H1 (cell line): Measurements from ENCODE around the gene OBSCN. TPM values are rescaled to one million over a fixed set of nuclear protein-coding genes. Genes with fewer than 3 reads are reported as not detected.

ENCODE experiments used
- CTCF ChIA-PET: fragments of 300-600 bp; sonication (Branson Sonifier 250); formaldehyde crosslinking; loops from one replicate; lab custom pipeline; 2021; ENCODE audit not compliant: partially characterized antibody; lab: Charles Lee
- POLR2A ChIA-PET: fragments of 300-600 bp; sonication (Branson Sonifier 250); formaldehyde crosslinking; loops from one replicate; lab custom pipeline; 2021; ENCODE audit warnings: inconsistent platforms; ENCODE audit not compliant: partially characterized antibody; lab: Charles Lee
- DNase-seq, 2 experiments: peaks; one replicate each; pipeline versions ENCODE4 v3.0.0 to v3.0.0-alpha.2; 2010 to 2022; ENCODE audit warnings: low spot score in 2 of 2, low read depth in 1 of 2, mixed read lengths in 1 of 2
- FAIRE-seq: peaks from 2 replicates; lab custom pipeline; 2011; peaks lifted over from hg19 to GRCh38; lab: Jason Lieb, UNC
- H2AFZ ChIP-seq: 2 replicates; pipeline ENCODE4 v1.8.1; 2012; ENCODE audit warnings: low read length, inconsistent platforms
- H2AK5ac ChIP-seq: 2 replicates; pipeline ENCODE4 v1.6.1; 2013; ENCODE audit warnings: low read depth, low read length
- H2BK120ac ChIP-seq: replicated peaks from 2 replicates; pipeline ENCODE3; 2013; ENCODE audit warnings: low read depth, low read length, inconsistent platforms
- H2BK12ac ChIP-seq: 2 replicates; pipeline ENCODE4 v1.6.1; 2013; ENCODE audit warnings: low read depth, low read length
- H2BK15ac ChIP-seq: 2 replicates; pipeline ENCODE4 v1.6.1; 2013; ENCODE audit warnings: low read length
- H2BK20ac ChIP-seq: 2 replicates; pipeline ENCODE4 v1.6.1; 2013; ENCODE audit warnings: low read length
- H2BK5ac ChIP-seq: 2 replicates; pipeline ENCODE4 v1.6.1; 2013; ENCODE audit warnings: low read depth, low read length
- H3K14ac ChIP-seq: 2 replicates; pipeline ENCODE4 v1.6.1; 2013; ENCODE audit warnings: inconsistent platforms; ENCODE audit not compliant: insufficient read length
- H3K18ac ChIP-seq: 2 replicates; pipeline ENCODE4 v1.6.1; 2013; ENCODE audit warnings: low read length; ENCODE audit errors: extremely low read depth
- H3K23ac ChIP-seq: 2 replicates; pipeline ENCODE4 v1.6.1; 2013; ENCODE audit warnings: inconsistent platforms; ENCODE audit not compliant: insufficient read length
- H3K23me2 ChIP-seq: 2 replicates; pipeline ENCODE4 v1.6.1; 2013; ENCODE audit warnings: low read depth, low read length
- H3K27ac ChIP-seq: 2 replicates; pipeline ENCODE4 v1.6.1; 2011; ENCODE audit warnings: low read depth, low read length, inconsistent platforms
- H3K27me3 ChIP-seq, 4 experiments: replicated peaks in 1 of 4; 1 replicate in 1 of 4; 2 replicates in 3 of 4; pipeline versions ENCODE4 v1.6.1 to v1.8.1; 2011 to 2013; ENCODE audit warnings: low read length in 3 of 4, mild to moderate bottlenecking in 3 of 4, inconsistent platforms in 2 of 4, mixed read lengths in 2 of 4, moderate library complexity in 1 of 4; ENCODE audit not compliant: control insufficient read depth in 3 of 4, insufficient read depth in 3 of 4; ENCODE audit errors: extremely low read depth in 1 of 4
- H3K36me3 ChIP-seq, 4 experiments: 2 replicates each; pipeline versions ENCODE4 v1.6.1 to v1.8.1; 2011 to 2013; ENCODE audit warnings: mild to moderate bottlenecking in 4 of 4, low read length in 3 of 4, moderate library complexity in 2 of 4, control low read depth in 1 of 4, inconsistent platforms in 1 of 4; ENCODE audit not compliant: insufficient read depth in 4 of 4, control insufficient read depth in 2 of 4
- H3K4ac ChIP-seq: replicated peaks from 2 replicates; pipeline ENCODE3; 2013; ENCODE audit warnings: low read length, low read depth, mixed read lengths, inconsistent platforms; ENCODE audit not compliant: insufficient read length
- H3K4me1 ChIP-seq, 4 experiments: replicated peaks in 1 of 4; 1 replicate in 1 of 4; 2 replicates in 3 of 4; pipeline versions ENCODE4 v1.6.1 to v1.8.1; 2011 to 2013; ENCODE audit warnings: low read length in 3 of 4, inconsistent platforms in 2 of 4, mixed read lengths in 1 of 4; ENCODE audit not compliant: insufficient read depth in 4 of 4, control insufficient read depth in 3 of 4
- H3K4me2 ChIP-seq, 2 experiments: 2 replicates each; pipeline versions ENCODE4 v1.6.1 to v1.8.1; 2011 to 2013; ENCODE audit warnings: low read depth in 2 of 2, low read length in 2 of 2, control low read depth in 1 of 2, inconsistent platforms in 1 of 2, mild to moderate bottlenecking in 1 of 2; ENCODE audit not compliant: insufficient read depth in 1 of 2
- H3K4me3 ChIP-seq, 4 experiments: fragments of 200-600, 300-600 bp in 1 of 4; sonication (generic), shearing (Covaris generic), sonication (Bioruptor Twin) in 1 of 4; 2 replicates each; pipeline versions ENCODE4 v1.5.1 to v1.8.1; 2011 to 2016; ENCODE audit warnings: low read length in 4 of 4, low read depth in 3 of 4, control low read depth in 2 of 4, inconsistent platforms in 2 of 4, mild to moderate bottlenecking in 2 of 4, mixed read lengths in 1 of 4, moderate library complexity in 1 of 4; ENCODE audit not compliant: insufficient read depth in 2 of 4; ENCODE audit errors: extremely low read depth in 1 of 4
- H3K56ac ChIP-seq: replicated peaks from 2 replicates; pipeline ENCODE3; 2013; ENCODE audit warnings: low read depth, mild to moderate bottlenecking, mixed read lengths, low read length, inconsistent platforms; ENCODE audit not compliant: insufficient read length
- H3K79me1 ChIP-seq: 2 replicates; pipeline ENCODE4 v1.6.1; 2013; ENCODE audit warnings: low read depth, low read length, control low read depth
- H3K79me2 ChIP-seq, 2 experiments: 2 replicates each; pipeline versions ENCODE4 v1.6.1 to v1.8.1; 2012 to 2013; ENCODE audit warnings: low read length in 2 of 2, mild to moderate bottlenecking in 2 of 2, inconsistent platforms in 1 of 2; ENCODE audit not compliant: insufficient read depth in 2 of 2, control insufficient read depth in 1 of 2
- H3K9ac ChIP-seq, 4 experiments: replicated peaks in 1 of 4; 1 replicate in 1 of 4; 2 replicates in 3 of 4; pipeline versions ENCODE4 v1.6.1 to v1.8.1; 2011 to 2013; ENCODE audit warnings: low read depth in 3 of 4, low read length in 3 of 4, control low read depth in 2 of 4, mild to moderate bottlenecking in 2 of 4, moderate library complexity in 2 of 4, inconsistent platforms in 1 of 4; ENCODE audit errors: extremely low read depth in 1 of 4
- H3K9me3 ChIP-seq, 2 experiments: 2 replicates each; pipeline versions ENCODE4 v1.6.1 to v1.8.1; 2012 to 2013; ENCODE audit warnings: mild to moderate bottlenecking in 2 of 2, moderate library complexity in 2 of 2, control low read depth in 1 of 2, inconsistent platforms in 1 of 2, low read depth in 1 of 2, low read length in 1 of 2, mixed read lengths in 1 of 2; ENCODE audit not compliant: insufficient read depth in 2 of 2
- H4K20me1 ChIP-seq, 2 experiments: replicated peaks in 1 of 2; 2 replicates each; pipeline versions ENCODE3 to v1.8.1; 2011 to 2013; ENCODE audit warnings: inconsistent platforms in 2 of 2, low read length in 2 of 2, mild to moderate bottlenecking in 1 of 2; ENCODE audit not compliant: insufficient read depth in 2 of 2, control insufficient read depth in 1 of 2
- H4K5ac ChIP-seq: 2 replicates; pipeline ENCODE4 v1.6.1; 2013; ENCODE audit warnings: low read length, low read depth, mixed read lengths, inconsistent platforms; ENCODE audit not compliant: insufficient read length
- H4K8ac ChIP-seq: 2 replicates; pipeline ENCODE4 v1.8.0; 2013; ENCODE audit warnings: mild to moderate bottlenecking, moderate library complexity, low read length, inconsistent platforms; ENCODE audit not compliant: insufficient read depth; ENCODE audit errors: extremely low read depth
- H4K91ac ChIP-seq: replicated peaks from 2 replicates; pipeline ENCODE3; 2013; ENCODE audit warnings: low read length, mixed read lengths, inconsistent platforms; ENCODE audit not compliant: insufficient read length
- ATF2 ChIP-seq: IDR thresholded peaks from 2 replicates; pipeline ENCODE4 v1.6.1; 2012; ENCODE audit warnings: low read length, inconsistent platforms
- CBX8 ChIP-seq: fragments of 300-800, 300-1000 bp; sonication (generic); IDR thresholded peaks from 2 replicates; pipeline ENCODE4 v1.7.1; 2016; ENCODE audit warnings: low read depth, low read length, borderline replicate concordance
- CHD2 ChIP-seq: IDR thresholded peaks from 2 replicates; pipeline ENCODE4 v1.6.1; 2012; ENCODE audit warnings: low read length, improper control_type of control experiment
- CTBP2 ChIP-seq: IDR thresholded peaks from 2 replicates; pipeline ENCODE4 v1.7.0; 2011; ENCODE audit warnings: borderline replicate concordance, mild to moderate bottlenecking, moderate library complexity, mixed read lengths, low read length; ENCODE audit not compliant: insufficient read depth, insufficient read length
- HDAC2 ChIP-seq, 2 experiments: fragments of 300-600 bp in 1 of 2; sonication (generic) in 1 of 2; IDR thresholded peaks; 2 replicates each; pipeline ENCODE4 v1.6.1; 2011 to 2012; ENCODE audit warnings: low read depth in 2 of 2, low read length in 2 of 2, mild to moderate bottlenecking in 2 of 2, moderate library complexity in 2 of 2, borderline replicate concordance in 1 of 2, inconsistent platforms in 1 of 2
- KDM1A ChIP-seq: fragments of 200-600, 300-600 bp; sonication (generic); IDR thresholded peaks from 2 replicates; pipeline ENCODE4 v1.7.1; 2016; ENCODE audit warnings: mild to moderate bottlenecking, low read length, borderline replicate concordance
- MAFK ChIP-seq: IDR thresholded peaks from 2 replicates; pipeline ENCODE4 v1.6.1; 2012; ENCODE audit warnings: low read depth, mild to moderate bottlenecking, improper control_type of control experiment, low read length
- SAP30 ChIP-seq: fragments of 300-600 bp; sonication (generic); IDR thresholded peaks from 2 replicates; pipeline ENCODE4 v1.7.1; 2012; ENCODE audit warnings: low read length, moderate library complexity, mild to moderate bottlenecking, inconsistent platforms; ENCODE audit not compliant: insufficient read depth, insufficient replicate concordance
- TAF7 ChIP-seq: optimal IDR thresholded peaks from 2 replicates; pipeline ENCODE3; 2011; ENCODE audit warnings: low read depth, mild to moderate bottlenecking, inconsistent platforms, low read length, moderate library complexity, borderline replicate concordance
- ZNF274 ChIP-seq: IDR thresholded peaks from 2 replicates; pipeline ENCODE4 v1.7.0; 2012; ENCODE audit warnings: low read length, borderline replicate concordance; ENCODE audit errors: extremely low read depth
- WGBS, 2 experiments: shearing (Covaris generic) in 1 of 2; methylation state at CpG; one replicate each; pipeline versions ENCODE4 v1.1.6 to v1.1.7; 2013 to 2015; ENCODE audit warnings: low lambda C conversion rate in 2 of 2, mixed read lengths in 2 of 2, inconsistent platforms in 1 of 2, low coverage in 1 of 2, missing lambda C conversion rate in 1 of 2; ENCODE audit not compliant: insufficient replicate concordance in 2 of 2, insufficient coverage in 1 of 2, insufficient read length in 1 of 2; ENCODE audit errors: extremely low coverage in 1 of 2, missing lambda C conversion rate in 1 of 2; 5-methylcytosine and 5-hydroxymethylcytosine counted together
- polyA plus RNA-seq, 7 experiments: library from polyadenylated mRNA; depleted of rRNA in 3 of 7; stranded (reverse) in 5 of 7; unstranded in 2 of 7; fragments of >200 nt in 5 of 7; fragments of 200-250 nt in 2 of 7; gene quantifications; 1 replicate in 5 of 7; 2 replicates in 1 of 7; 4 replicates in 1 of 7; pipeline versions ENCODE4 v1.2.1 to v1.2.3, GENCODE V29; 2011 to 2013; ENCODE audit warnings: missing spikeins in 2 of 7, mixed read lengths in 2 of 7
- total RNA-seq: library from RNA; stranded (reverse); fragmentation: NEBNext Ultra II Directional; extraction: Animal tissue kit (Norgen Biotek cat#: 25700); gene quantifications from 2 replicates; pipeline ENCODE4 v1.2.1, GENCODE V29; 2021

The OBSCN gene
- total and polyA plus RNA-seq, 2 of the 8 experiments (the other 6 are each of a cell fraction or from before 2014, with no cell fraction given): 7.5 to 28.4 TPM

GRCh38 chr1:228375578-228376261 is 167.9 kb downstream of the OBSCN start:
- DNase-seq (no peak), FAIRE-seq (no peak)
- H4K8ac ChIP-seq: no peak overlapping the region
- H4K91ac ChIP-seq: no peak overlapping the region
- ChIA-PET CTCF (interaction anchor here (1.2 to 2.8 kb wide), 3 partner anchors 34 to 93 kb away, joined by 3 to 10 read pairs (median 5); a partner anchor contains a TSS), POLR2A (interaction anchor here (0.7 to 1.3 kb wide), 2 partner anchors 82 to 88 kb away, joined by 3 read pairs; a partner anchor contains a TSS)
- no peak overlapping the region for H3K4ac ChIP-seq
- no peak overlapping the region for H2AFZ ChIP-seq
- no peaks in the 10 kb centered on the region for H3K79me2 ChIP-seq
- H3K14ac ChIP-seq: no peak overlapping the region
- H3K56ac ChIP-seq: no peak overlapping the region
- no peak overlapping the region for H4K5ac ChIP-seq
- no peaks in the 10 kb centered on the region for H3K9me3 ChIP-seq
- no peaks in the 10 kb centered on the region for H3K36me3 ChIP-seq
- peaks cover 0 to 10% (median 5%) of the 10 kb centered on the region in 4 experiments; a peak in 5 of 7 replicates for H3K4me1 ChIP-seq
- WGBS, 2 experiments: 90% methylated on average over 22 of the region's 22 CpGs; no CpG with 5 or more reads in 1 of the 2 experiments
- H3K4me3 ChIP-seq: no peak overlapping the region
- peaks cover 4 to 6% of the 10 kb centered on the region in 2 experiments for H4K20me1 ChIP-seq
- H3K23me2 ChIP-seq: peaks cover 8% of the 10 kb centered on the region; the same call in 1 of the 2 replicates
- H3K23ac ChIP-seq: no peak overlapping the region
- no peak overlapping the region for H2BK15ac ChIP-seq
- H2AK5ac ChIP-seq: no peak overlapping the region
- no peaks in the 10 kb centered on the region for H3K79me1 ChIP-seq
- no peak overlapping the region for H2BK20ac ChIP-seq
- H3K18ac ChIP-seq: no peak overlapping the region
- peaks cover 2 to 21% (median 16%) of the 10 kb centered on the region in 4 experiments; a peak in 6 of 7 replicates for H3K27me3 ChIP-seq
- no peak overlapping the region for H3K4me2 ChIP-seq
- no peak overlapping the region for H3K27ac ChIP-seq
- no peak overlapping the region for H2BK5ac ChIP-seq
- no peak overlapping the region for H2BK120ac ChIP-seq
- H3K9ac ChIP-seq: no peak overlapping the region
- no peak overlapping the region for H2BK12ac ChIP-seq
- TF ChIP-seq CHD2 (no peak), MAFK (no peak), SAP30 (no peak), ATF2 (no peak), ZNF274 (no peak), CBX8 (no peak), HDAC2 (IDR thresholded peaks at IDR 0.05; ENCODE audit: borderline replicate concordance in 1 of 2, low read depth in 2 of 2, low read length in 2 of 2) (no peak), TAF7 (no peak), KDM1A (no peak), CTBP2 (no peak)
